Measurements from ENCODE around the gene NOLC1. TPM values are rescaled to one million over a fixed set of nuclear protein-coding genes. Genes with fewer than 3 reads are reported as not detected.

Gene NOLC1
- total RNA-seq, 4 donors from 2014 or later = 52.9 to 66.5 (median 57.2) TPM

DNA sequence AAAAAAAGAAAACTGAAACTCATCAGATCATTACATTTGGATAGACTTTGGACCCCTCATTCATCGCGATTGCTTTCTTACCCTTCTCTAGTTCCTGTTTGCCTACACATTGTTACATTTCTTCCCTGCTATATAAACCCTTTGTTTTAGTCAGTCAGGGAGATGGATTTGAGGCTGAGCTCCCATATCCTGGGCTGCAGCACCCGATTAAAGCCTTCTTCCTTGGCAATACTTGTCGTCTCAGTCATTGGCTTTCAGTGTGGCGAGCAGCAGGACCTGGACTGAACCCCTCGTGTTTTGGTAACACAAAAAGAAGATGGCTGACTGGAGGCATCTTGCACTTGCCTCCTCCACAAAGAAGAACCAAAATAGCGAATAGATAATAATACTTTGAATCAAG is 39.8 kb downstream of the NOLC1 start:
- H3K27ac ChIP-seq = no peak overlapping the region
- 77 to 95% methylated on average over 4 to 5 of the region's 7 CpGs for WGBS, 2 donors (ENCODE audit: low coverage in 1 of 2)
- no peaks in the 10 kb centered on the region for H3K36me3 ChIP-seq
- TF ChIP-seq, protein P1, sequence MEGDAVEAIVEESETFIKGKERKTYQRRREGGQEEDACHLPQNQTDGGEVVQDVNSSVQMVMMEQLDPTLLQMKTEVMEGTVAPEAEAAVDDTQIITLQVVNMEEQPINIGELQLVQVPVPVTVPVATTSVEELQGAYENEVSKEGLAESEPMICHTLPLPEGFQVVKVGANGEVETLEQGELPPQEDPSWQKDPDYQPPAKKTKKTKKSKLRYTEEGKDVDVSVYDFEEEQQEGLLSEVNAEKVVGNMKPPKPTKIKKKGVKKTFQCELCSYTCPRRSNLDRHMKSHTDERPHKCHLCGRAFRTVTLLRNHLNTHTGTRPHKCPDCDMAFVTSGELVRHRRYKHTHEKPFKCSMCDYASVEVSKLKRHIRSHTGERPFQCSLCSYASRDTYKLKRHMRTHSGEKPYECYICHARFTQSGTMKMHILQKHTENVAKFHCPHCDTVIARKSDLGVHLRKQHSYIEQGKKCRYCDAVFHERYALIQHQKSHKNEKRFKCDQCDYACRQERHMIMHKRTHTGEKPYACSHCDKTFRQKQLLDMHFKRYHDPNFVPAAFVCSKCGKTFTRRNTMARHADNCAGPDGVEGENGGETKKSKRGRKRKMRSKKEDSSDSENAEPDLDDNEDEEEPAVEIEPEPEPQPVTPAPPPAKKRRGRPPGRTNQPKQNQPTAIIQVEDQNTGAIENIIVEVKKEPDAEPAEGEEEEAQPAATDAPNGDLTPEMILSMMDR (IDR thresholded peaks at IDR 0.05) = no peak
- TF ChIP-seq EP300 (IDR thresholded peaks at IDR 0.05) = no peak
- no peak for TF ChIP-seq POLR2A (IDR thresholded peaks at IDR 0.05)
- no peak for TF ChIP-seq POLR2AphosphoS5 (IDR thresholded peaks at IDR 0.05)
- no peak overlapping the region for H3K4me3 ChIP-seq
- no peaks in the 10 kb centered on the region for H3K27me3 ChIP-seq
- H3K4me1 ChIP-seq = peaks cover 0 to 5% (median 0%) of the 10 kb centered on the region in 3 donors
- ATAC-seq = no peak
- H3K9me3 ChIP-seq = no peaks in the 10 kb centered on the region

DNA sequence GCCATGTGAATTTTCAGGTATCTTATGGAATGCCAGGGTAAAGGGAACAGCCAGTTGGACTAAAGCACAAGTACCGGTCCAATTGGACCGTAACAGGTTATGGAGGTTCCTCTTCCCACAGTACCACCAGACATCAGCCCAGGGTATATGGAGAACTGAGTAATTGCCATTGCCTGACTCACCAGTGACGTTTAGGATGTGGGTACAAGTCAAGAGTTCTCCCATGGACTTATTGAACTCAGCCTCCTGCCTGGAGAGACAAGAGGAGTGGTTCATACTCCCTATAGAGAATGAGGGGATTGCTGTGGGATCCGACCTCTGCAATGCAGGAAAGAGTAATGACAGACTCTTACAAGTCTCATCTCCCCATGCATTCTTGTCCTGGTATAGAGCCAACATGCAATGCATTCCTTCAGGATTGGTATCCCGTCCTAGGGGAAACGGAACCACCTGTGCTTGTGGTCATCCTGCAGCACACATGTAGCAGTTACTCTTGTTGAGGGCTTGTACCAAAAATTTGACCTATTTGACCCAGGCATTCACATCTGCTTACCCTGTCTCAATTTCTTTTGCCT is 43.2 kb downstream of the NOLC1 start:
- ATAC-seq = no peak
- Histone ChIP-seq H3K27me3 (peaks cover 10% of the 10 kb centered on the region), H3K4me1 (no peaks in the 10 kb centered on the region), H3K4me3 (no peak overlapping the region), H3K9me3 (no peaks in the 10 kb centered on the region), H3K36me3 (no peaks in the 10 kb centered on the region), H3K27ac (no peak overlapping the region)
- no peak for TF ChIP-seq EP300 (IDR thresholded peaks at IDR 0.05)
- TF ChIP-seq, protein P1 (IDR thresholded peaks at IDR 0.05) = no peak
- TF ChIP-seq POLR2AphosphoS5 (IDR thresholded peaks at IDR 0.05) = no peak
- no peak for TF ChIP-seq POLR2A (IDR thresholded peaks at IDR 0.05)
- WGBS, 2 donors (ENCODE audit: low coverage in 1 of 2) = 84 to 93% methylated on average over 4 to 5 of the region's 6 CpGs

DNA sequence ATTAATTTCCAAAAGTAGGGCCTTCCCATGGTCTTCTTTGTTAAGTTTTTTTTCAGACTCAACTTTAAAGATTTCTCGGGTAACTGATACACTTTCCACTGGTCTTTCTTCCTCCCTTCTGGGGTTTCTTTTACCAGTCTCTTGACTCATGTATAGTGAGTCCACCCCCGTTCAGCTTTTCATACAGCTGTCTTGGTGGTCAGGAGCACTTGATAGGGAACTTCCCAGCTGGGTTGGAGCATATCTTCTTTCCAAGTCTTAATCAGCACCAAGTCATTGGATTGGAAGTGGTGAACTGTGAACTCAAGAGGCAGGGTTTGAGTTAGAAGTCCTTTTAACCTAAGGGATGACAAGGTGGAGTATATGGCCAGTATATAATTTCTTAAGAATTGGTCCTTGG is 44.7 kb downstream of the NOLC1 start:
- H3K9me3 ChIP-seq = no peaks in the 10 kb centered on the region
- ATAC-seq = no peak
- TF ChIP-seq, protein P1 (IDR thresholded peaks at IDR 0.05) = no peak
- TF ChIP-seq POLR2AphosphoS5 (IDR thresholded peaks at IDR 0.05) (no peak), POLR2A (IDR thresholded peaks at IDR 0.05) (no peak), EP300 (IDR thresholded peaks at IDR 0.05) (no peak)

DNA sequence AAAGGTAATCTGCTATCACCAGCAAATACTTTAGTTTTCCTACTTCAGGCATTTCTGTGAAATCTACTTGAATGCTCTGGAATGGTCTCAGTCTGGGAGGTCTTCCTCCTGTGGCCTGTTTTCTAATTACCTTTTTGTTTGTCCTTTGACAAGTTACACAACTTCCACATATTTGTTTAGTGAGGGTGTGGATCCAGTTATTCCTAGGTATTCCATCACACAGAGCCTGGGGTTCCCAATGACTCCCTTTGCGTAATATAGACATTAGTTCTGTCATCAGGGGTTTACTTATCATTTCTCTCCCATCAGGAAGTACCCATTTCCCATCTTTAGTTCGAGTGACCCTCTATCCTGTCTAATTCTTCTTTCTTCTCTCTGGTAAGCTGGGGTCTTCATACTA is 45.8 kb downstream of the NOLC1 start:
- no peaks in the 10 kb centered on the region for H3K4me1 ChIP-seq
- no peak for ATAC-seq
- H3K36me3 ChIP-seq = no peaks in the 10 kb centered on the region
- H3K27ac ChIP-seq = no peak overlapping the region
- no peak for TF ChIP-seq EP300 (IDR thresholded peaks at IDR 0.05)
- no peaks in the 10 kb centered on the region for H3K9me3 ChIP-seq
- no peak overlapping the region for H3K4me3 ChIP-seq
- peaks cover 19% of the 10 kb centered on the region for H3K27me3 ChIP-seq
- WGBS, 2 donors (ENCODE audit: low coverage in 1 of 2) = 45 to 65% methylated on average over 2 of the region's 2 CpGs

More for the DNA sequence above, 44.7 kb downstream of the NOLC1 start:
- Histone ChIP-seq H3K36me3 (no peaks in the 10 kb centered on the region), H3K27me3 (peaks cover 19% of the 10 kb centered on the region), H3K4me1 (no peaks in the 10 kb centered on the region), H3K4me3 (no peak overlapping the region), H3K27ac (no peak overlapping the region)
- 65% methylated on average over 2 of the region's 2 CpGs; no CpG with 5 or more reads in 1 of the 2 donors for WGBS, 2 donors (ENCODE audit: low coverage in 1 of 2)

DNA sequence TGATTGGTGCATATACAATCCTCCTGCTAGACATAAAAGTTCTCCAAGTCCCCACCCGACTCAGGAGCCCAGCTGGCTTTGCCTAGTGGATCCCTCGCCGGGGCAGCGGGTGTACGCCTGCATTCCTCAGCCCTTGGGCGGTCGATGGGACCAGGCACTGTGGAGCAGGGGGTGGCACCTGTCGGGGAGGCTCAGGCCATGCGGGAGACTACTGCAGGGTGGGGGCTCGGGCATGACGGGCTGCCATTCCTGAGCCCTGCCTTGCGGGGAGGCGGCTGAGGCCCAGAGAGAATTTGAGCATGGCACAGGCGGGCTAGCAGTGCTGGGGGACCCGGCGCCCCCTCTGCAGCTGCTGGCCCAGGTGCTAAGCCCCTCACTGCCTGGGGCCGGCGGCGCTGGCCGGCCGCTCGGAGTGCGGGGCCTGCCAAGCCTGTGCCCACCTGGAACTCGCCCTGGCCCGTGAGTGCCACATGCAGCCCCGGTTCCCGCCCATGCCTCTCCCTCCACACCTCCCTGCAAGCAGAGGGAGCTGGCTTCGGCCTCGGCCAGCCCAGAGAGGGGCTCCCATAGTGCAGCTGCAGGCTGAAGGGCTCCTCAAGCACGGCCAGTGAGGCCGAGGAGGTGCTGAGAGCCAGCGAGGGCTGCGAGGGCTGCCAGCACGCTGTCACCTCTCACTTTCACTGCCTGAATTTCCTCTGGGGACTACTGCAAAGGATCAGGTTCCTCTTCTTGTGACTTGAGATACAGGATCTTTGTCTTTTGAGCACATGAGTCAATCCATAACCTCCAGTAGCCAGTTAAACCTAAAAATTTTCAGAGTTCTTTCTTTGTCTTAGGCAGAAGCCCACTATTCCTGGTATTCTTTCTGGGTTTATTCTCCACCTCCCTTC is 48.8 kb downstream of the NOLC1 start:
- Histone ChIP-seq H3K9me3 (peaks cover 0 to 11% (median 0%) of the 10 kb centered on the region in 3 donors), H3K36me3 (no peaks in the 10 kb centered on the region), H3K4me3 (no peak overlapping the region), H3K27me3 (peaks cover 31% of the 10 kb centered on the region), H3K27ac (no peak overlapping the region), H3K4me1 (no peaks in the 10 kb centered on the region)
- TF ChIP-seq, protein P1 (IDR thresholded peaks at IDR 0.05) = no peak
- TF ChIP-seq POLR2AphosphoS5 (IDR thresholded peaks at IDR 0.05) (no peak), POLR2A (IDR thresholded peaks at IDR 0.05) (no peak), EP300 (IDR thresholded peaks at IDR 0.05) (no peak)
- WGBS, 2 donors (ENCODE audit: low coverage in 1 of 2) = 60 to 100% methylated on average over 1 to 3 of the region's 34 CpGs
- no peak for ATAC-seq

Data from gastroesophageal sphincter (tissue), 4 donors.